Heart left ventricle (tissue), 13 donors: Measurements from ENCODE around the gene ATP13A2.

Source experiments
- CTCF ChIP-seq, 12 donors: fragments of 200-600 bp; sonication (generic) in 4 of 12; IDR thresholded peaks; one replicate each; pipeline versions ENCODE4 v1.5.0 to v1.8.0; 2018 to 2022; ENCODE audit warnings: antibody characterized with exemption in 12 of 12, mild to moderate bottlenecking in 5 of 12
- POLR2A ChIP-seq, 2 donors: fragments of 450-650 bp; IDR thresholded peaks; one replicate each; pipeline ENCODE4 v1.6.1; 2017; ENCODE audit warnings: antibody characterized with exemption in 2 of 2, mild to moderate bottlenecking in 2 of 2, moderate library complexity in 2 of 2
- donor health status: ischemic (EF 13 %, LVEDD 7.1; RV severe dilation, severe dysfunction).
- donor health status: DM: no; HTN: yes; CAD: no.
- donor health status: DM: no; HTN: no; CAD: no.
- donor health status: ischemic (EF 25% LVEDD 6.9; RV normal size, moderate dysfunction).
- donor health status: ischemic (EF 25% LVEDD 5.7; RV mildly dilated, moderate dysfunction).
- donor health status: ischemic (EF 35%, LVEDD 5.7; RV mildly dilated, moderate dysfunction).
- donor health status: nonischemic (EF 11% LVEDD 7.7; RV severe dilation, severe dysfunction).
- donor health status: DM: yes; HTN: yes; CAD: no.
- donor health status: PGD.
- donor health status: ischemic (EF 29% LVEDD 5.4; RV normal size, mild dysfunction).
- donor health status: nonischemic (EF 23%, LVEDD 6.1; RV moderate dilation, normal function).

DNA sequence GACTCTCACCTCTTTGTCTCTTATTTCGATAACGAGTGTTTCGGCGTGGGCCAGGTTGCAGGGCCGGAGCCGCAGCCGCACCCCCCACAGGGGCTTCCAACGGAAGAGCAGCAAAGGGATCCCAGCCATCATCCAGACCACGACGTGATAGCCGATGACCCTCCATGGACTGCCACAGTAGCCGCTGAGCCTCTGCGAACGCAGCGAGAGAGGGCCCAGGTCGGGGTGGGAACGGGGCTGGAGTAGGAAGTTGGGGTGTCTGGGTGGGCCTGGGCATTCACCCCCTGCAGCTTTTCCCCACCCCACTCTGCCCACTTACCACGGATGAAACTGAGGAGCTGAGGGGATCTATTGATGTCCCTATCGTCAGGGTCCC, 6.4 kb downstream of the ATP13A2 start:
- no peak for TF ChIP-seq POLR2A (IDR thresholded peaks at IDR 0.05)
- TF ChIP-seq CTCF (IDR thresholded peaks at IDR 0.05), result no peak
